ENCODE results near the gene WDR41. TPM values are rescaled to one million over a fixed set of nuclear protein-coding genes. Genes with fewer than 3 reads are reported as not detected.
"Not testable (repeated sequence)": the region's sequence is repeated elsewhere in the genome, so short reads cannot be mapped to it uniquely, and the experiment has no call there.

The WDR41 gene
- total RNA-seq, 1 experiment from 2014 or later: 129 TPM

DNA sequence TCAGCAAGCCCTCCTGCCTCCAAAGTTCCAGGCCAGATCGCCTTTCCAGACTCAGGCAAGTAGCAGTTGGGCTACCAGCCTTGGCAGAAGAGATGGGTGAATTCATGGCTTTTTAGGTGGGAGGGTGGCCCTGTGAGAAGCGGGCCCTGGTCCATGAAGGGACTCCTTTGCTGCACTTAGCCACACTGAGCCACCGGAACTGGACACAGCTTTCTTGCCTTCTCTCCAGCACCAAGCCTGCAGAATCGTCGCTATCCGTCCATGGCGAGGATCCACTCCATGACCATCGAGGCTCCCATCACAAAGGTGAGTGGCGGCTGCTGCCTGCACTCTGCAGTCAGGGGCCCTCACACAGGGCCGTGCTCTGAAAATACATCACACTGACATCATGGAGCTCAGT lies 85.0 kb downstream of the WDR41 start:
- no peak for DNase-seq (ENCODE audit: low read depth)

DNA sequence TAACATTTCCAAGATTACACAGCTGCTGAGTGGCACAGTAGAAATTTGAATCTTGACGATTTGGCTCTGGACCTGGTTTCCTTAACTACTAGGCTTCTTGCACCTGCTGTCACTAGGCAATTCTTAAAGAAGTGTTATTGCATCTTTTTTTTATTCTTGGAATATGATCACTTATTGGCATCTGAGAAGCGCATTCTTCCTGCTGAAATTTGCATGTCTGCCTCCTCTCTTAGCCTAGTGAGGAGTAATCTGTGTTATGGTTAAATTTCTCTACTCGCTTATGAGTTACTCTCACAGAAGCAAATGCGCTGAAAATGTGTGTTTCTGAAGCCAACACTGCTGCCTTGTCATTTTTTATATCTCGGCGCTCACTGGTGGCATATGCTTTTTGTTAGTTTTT lies 89.3 kb downstream of the WDR41 start:
- DNase-seq (ENCODE audit: low read depth): no peak

DNA sequence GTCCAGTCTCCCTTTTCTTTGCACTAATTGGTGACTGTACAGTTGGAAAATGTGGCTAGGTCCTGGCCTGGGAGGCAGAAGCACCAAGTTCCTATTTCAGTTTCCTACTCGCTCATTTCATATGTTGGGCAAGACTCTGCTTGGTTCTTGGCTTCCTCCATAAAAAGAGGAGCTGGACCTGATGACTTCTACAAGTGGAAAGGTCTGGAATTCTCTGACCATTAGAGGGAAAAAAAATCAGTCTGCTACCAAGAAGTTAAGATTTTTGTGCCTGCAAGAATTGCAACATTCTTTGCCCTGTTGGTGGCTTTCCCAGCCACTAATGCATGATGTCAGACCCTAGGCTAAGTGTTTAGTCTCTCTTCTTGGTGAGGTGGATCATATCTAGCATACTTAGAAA lies 91.5 kb downstream of the WDR41 start:
- DNase-seq (ENCODE audit: low read depth): no peak

DNA sequence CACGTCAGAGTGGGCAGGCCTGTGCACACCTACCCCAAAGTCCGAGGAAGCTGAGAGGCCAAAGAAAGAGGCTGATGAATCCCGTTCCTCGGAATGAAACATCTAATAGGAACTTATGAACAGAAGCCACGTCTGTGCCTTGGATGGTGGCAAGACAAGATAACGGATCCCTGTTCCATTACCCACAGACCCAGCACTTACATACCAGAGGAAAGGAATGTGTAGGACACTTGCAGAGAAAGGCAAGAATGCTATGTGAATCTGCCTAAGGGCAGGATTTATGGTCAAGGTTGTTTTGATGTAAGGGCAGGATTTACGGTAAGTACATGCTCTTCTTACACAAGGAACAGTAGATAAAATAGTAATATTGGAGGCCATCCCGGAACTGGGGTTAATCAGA lies 93.2 kb downstream of the WDR41 start:
- DNase-seq (ENCODE audit: low read depth): peak; percentile 23

DNA sequence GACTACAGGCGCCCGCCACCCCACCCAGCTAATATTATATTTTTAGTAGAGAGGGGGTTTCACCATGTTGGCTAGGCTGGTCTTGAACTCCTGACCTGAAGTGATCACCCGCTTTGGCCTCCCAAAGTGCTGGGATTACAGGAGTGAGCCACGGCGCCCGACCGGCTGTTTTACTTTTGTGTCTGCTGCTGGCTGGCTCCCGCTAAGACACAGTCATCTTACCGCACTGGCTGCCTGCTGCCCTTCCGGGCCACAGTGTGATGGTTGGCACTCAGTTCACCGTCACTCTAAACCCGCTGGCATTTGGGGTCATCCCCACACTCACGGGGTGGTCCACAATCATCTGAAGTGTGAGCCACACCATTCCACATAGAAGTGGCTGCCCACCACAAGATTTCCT lies 93.7 kb downstream of the WDR41 start:
- DNase-seq (ENCODE audit: low read depth): no peak

DNA sequence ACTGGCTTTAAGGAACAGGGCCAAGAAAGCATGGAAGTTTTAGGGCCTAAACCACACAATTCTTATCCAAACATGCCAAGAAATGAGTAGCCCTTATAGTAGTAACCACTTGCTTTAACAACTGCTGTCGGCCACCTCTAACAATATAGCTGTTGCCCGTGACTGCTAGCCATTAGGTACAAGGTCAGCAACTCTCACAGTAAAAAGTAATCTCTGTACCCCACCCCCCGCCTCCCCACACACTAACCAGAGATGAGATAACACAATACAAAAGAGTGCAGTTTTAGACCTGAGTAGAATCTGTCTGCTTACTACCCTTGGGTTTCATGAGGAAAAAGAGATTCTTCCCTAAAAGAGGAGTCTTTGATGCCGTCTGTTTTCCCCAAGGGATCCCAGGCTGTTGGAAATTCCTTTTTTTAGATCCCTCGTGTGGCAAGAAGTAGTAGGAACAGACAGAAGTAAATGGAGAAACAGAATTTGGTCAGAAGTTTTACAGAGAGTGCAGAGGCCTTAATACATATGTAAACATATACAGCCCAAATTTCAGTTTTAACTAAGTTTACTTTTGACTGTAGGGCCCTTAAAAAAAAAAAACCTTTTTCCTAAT lies 94.3 kb downstream of the WDR41 start:
- no peak for DNase-seq (ENCODE audit: low read depth)

DNA sequence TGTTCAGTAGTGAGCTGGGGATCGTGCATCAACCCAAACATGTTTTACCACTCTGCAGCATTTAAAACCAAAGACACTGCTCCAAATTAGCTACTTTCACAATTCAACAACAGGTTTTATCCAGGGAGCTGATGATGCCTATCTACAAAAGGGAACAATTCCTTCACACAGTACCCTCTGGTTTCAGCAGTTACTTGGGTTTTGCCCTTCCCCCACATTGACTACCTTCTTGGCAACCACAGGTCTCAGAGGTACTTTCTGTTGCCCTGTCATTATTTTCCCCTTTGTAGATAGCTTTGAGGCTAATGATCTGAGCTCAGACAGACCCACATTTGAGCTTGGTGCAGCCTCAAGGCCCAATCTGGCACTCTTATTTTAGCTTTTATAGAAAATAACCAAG lies 96.1 kb downstream of the WDR41 start:
- no peak for DNase-seq (ENCODE audit: low read depth)

DNA sequence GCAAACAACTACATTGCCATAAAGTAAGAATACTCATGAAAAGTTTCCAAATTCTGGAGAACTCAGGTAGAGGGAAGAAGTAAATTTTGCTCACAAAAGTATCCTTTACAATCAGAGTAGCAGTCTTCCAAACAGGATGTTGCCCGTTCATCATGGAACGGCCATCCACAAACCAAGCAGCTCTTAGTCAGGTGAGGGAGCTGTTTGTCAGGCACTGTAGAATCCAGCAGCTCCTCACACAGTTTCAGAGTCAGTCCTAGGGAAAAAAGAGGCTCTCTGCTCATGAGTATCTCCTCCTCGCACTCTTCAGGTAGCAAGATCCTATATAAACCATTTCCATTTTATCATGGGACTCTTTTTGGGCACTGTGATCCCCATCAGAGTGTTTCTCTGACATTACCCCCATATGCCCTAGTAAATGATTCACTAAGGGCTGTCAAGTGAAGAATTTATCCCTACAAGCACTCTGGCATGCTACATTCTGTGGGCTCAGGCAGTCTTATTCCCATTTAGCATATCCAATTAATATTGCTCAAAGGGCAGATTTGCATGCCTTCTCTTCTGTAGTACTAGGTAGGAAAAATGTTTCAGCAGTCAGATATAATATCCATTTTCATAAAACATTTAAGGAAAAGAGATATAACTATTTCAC lies 97.9 kb downstream of the WDR41 start:
- DNase-seq (ENCODE audit: low read depth): no peak

DNA sequence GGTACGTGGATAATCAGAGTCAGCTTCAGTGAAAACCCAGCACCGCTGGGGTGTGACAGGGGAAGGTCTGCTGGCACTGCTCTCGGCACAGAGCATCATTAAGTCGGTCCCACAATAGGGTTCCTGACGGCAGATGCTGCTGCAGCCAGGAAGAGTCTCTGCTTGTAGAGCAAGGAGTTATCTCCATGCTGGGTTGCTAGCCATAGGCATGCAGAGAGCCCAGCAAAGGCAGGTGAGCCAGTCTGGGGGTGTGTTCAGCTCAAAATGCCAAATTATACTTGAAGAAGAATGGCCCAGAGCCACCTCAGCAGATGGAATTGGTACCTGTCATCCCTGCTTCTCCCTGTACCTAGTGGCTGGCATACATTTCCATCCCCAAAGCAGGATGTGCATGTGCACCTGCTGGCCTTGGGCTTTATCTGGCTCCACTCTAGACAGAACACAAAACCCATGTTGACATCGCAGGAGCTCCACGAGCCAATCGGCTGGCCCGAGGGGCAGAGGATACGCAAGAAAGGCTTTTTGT lies 100.8 kb downstream of the WDR41 start:
- no peak for DNase-seq (ENCODE audit: low read depth)

DNA sequence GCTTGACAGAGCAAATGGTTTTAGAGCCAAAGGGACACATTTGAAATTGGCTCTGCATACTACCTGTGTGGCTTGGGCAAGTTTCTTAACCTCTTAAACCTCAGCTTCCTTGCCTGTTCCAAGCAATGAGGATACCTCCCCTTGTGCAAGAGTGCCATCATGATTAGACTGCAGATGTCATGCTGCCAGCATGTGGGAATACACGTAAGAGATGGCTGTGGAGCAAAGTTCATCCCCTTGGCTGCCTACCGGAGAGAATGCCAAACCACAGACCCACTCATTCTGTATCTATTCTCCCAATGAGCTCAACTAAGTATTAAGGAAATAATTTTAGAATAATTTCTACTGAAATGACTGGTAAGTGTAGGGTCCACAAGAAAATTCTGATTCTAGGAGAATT lies 101.3 kb downstream of the WDR41 start:
- DNase-seq (ENCODE audit: low read depth): peak; percentile 36

DNA sequence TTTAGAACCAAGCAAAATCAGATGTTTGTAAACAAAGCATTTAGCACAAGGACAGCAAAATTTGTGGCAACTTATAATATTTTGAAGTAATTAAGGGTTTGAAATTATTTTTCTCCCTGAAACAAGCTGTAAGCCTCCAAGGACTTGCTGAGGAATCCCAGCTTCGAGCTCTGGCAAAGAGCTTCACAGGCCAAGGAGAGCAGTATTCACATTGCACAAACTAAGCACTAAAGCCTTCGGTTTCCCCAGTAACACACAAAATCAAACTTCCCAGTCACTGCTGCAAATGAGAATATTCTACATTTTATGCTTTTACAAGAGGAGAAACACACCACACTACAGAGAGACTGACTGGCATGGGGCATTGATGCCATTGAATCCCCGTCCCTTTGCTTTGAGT lies 101.9 kb downstream of the WDR41 start:
- DNase-seq (ENCODE audit: low read depth): no peak

DNA sequence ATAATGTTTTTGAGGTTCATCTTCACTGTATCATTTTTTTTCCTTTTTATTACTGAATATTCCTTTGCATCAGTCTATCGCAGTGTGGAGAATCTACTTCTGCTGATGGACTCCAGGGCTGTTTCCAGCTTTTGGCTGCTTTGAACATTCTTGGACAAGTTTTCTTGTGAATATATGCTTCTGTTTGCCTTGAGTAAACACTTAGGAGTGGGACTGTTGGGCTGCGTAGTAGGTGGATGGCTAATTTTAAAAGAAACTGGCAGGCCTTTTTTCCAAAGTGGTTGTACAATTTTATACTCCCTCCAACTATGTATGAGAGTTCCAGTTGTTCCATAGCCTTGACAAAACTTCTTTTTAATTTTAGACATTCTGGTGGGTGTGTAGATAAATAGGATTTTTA lies 102.4 kb downstream of the WDR41 start:
- no peak for DNase-seq (ENCODE audit: low read depth)

DNA sequence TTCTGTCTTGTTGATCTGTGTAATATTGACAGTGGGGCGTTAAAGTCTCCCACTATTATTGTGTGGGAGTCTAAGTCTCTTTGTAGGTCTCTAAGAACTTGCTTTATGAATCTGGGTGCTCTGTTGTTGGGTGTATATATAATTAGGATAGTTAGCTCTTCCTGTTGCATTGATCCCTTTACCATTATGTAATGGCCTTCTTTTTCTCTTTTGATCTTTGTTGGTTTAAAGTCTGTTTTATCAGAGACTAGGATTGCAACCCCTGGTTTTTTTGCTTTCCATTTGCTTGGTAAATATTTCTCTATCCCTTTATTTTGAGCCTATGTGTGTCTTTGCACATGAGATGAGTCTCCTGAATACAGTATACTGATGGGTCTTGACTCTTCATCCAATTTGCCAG lies 105.8 kb downstream of the WDR41 start:
- not testable (repeated sequence) for DNase-seq (ENCODE audit: low read depth)

DNA sequence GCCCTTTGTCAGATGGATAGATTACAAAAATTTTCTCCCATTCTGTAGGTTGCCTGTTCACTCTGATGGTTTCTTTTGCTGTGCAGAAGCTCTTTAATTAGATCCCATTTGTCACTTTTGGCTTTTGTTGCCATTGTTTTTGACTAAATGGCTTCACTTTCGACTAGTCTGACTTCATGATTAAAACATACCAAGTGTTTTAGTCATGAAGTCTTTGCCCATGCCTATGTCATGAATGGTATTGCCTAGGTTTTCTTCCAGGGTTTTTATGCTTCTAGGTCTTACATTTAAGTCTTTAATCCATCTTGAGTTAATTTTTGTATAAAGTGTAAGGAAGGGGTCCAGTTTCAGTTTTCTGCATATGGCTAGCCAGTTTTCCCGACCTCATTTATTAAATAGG lies 108.8 kb downstream of the WDR41 start:
- not testable (repeated sequence) for DNase-seq (ENCODE audit: low read depth)

Other genes with a start within 250 kb of the WDR41 start
- under 0.01 TPM in 1 of 2 replicates, not detected in the other for gene OTP, start 146.4 kb upstream of the WDR41 start, total RNA-seq (2014; rRNA removed; shearing (Covaris generic))

Measured in RPMI7951 (cell line).